SU-DHL-6 (cell line): ENCODE data around the gene TBL2.
"Not testable (repeated sequence)": the region's sequence is repeated elsewhere in the genome, so short reads cannot be mapped to it uniquely, and the experiment has no call there.

Source experiments
- H2AFZ ChIP-seq: fragments of 200-600 bp; sonication (generic); 2 replicates; pipeline ENCODE4 v1.6.1; 2014; ENCODE audit warnings: low read depth, mild to moderate bottlenecking, moderate library complexity, mixed read lengths, antibody characterized with exemption, low read length; ENCODE audit not compliant: severe bottlenecking
- H3F3A ChIP-seq: fragments of 200-600 bp; shearing (Covaris generic); 2 replicates; pipeline ENCODE4 v1.6.0; 2016; ENCODE audit warnings: antibody characterized with exemption, mild to moderate bottlenecking; ENCODE audit not compliant: insufficient read depth
- H3K27ac ChIP-seq: fragments of 200-600 bp; sonication (generic); 2 replicates; pipeline ENCODE4 v1.5.1; 2016; ENCODE audit warnings: low read depth, mild to moderate bottlenecking, low read length, moderate library complexity, mixed read lengths
- H3K27me3 ChIP-seq: fragments of 200-600 bp; sonication (generic), shearing (Covaris generic); 2 replicates; pipeline ENCODE4 v1.6.0; 2014; ENCODE audit warnings: mild to moderate bottlenecking, low read length
- H3K36me3 ChIP-seq: fragments of 200-600 bp; sonication (generic); 2 replicates; pipeline ENCODE4 v1.6.1; 2014; ENCODE audit warnings: mild to moderate bottlenecking, low read length, mixed read lengths
- H3K4me2 ChIP-seq: fragments of 300-600, 200-600 bp; shearing (Covaris generic), sonication (generic); 2 replicates; pipeline ENCODE4 v1.6.0; 2014; ENCODE audit warnings: low read length, low read depth, mild to moderate bottlenecking; ENCODE audit not compliant: poor library complexity, severe bottlenecking
- H3K4me3 ChIP-seq: fragments of 200-600 bp; sonication (generic); 2 replicates; pipeline ENCODE4 v1.5.1; 2014; ENCODE audit warnings: antibody characterized with exemption, low read length, mild to moderate bottlenecking, mixed read lengths; ENCODE audit not compliant: insufficient read depth, poor library complexity, severe bottlenecking
- H3K79me2 ChIP-seq: fragments of 200-600 bp; sonication (generic); 2 replicates; pipeline ENCODE4 v1.6.1; 2014; ENCODE audit warnings: mild to moderate bottlenecking, low read length, moderate library complexity; ENCODE audit not compliant: insufficient read depth
- H3K9ac ChIP-seq: fragments of 200-600 bp; sonication (generic); 2 replicates; pipeline ENCODE4 v1.7.0; 2014; ENCODE audit warnings: mild to moderate bottlenecking, low read length
- H3K9me2 ChIP-seq: fragments of 200-600 bp; sonication (generic); replicated peaks from 2 replicates; pipeline ENCODE4 v1.6.1; 2014; ENCODE audit warnings: low read length; ENCODE audit not compliant: insufficient read depth
- H3K9me3 ChIP-seq: fragments of 200-600 bp; sonication (generic); 2 replicates; pipeline ENCODE4 v1.6.1; 2014; ENCODE audit warnings: low read length, mixed read lengths; ENCODE audit not compliant: insufficient read depth
- H4K20me1 ChIP-seq: fragments of 200-600 bp; sonication (generic); 2 replicates; pipeline ENCODE4 v1.6.1; 2014; ENCODE audit warnings: low read depth, mild to moderate bottlenecking, antibody characterized with exemption, low read length, moderate library complexity, mixed read lengths
- EZH2phosphoT487 ChIP-seq: fragments of 200-600 bp; sonication (generic), shearing (Covaris generic); conservative IDR thresholded peaks from 2 replicates; pipeline ENCODE4 v1.6.1; 2018; ENCODE audit warnings: mild to moderate bottlenecking, antibody characterized with exemption, low read length, moderate library complexity, mixed read lengths
- TF ChIP-seq, protein P1 (sequence below): fragments of 200-600 bp; sonication (generic); IDR thresholded peaks from one replicate; pipeline ENCODE4 v1.5.1; 2017; ENCODE audit warnings: antibody characterized with exemption, mild to moderate bottlenecking, low read length, moderate library complexity; ENCODE audit not compliant: insufficient read depth, poor library complexity, severe bottlenecking

The TBL2 gene

DNA sequence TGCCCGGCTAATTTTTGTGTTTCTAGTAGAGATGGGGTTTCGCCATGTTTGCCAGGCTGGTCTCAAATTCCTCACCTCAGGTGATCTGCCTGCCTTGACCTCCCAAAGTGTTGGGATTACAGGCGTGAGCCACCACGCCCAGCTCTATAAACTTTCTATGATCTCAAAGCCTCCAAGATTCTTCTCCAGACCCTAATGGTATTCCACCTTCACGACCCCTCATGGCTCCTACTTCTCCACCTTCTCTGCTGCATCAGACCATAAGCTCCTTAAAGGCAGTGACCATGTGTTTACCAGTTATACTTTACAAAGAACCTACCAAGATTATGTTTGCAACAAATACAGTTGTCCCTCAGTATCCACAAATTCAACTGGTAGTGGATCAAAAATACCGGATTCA lies 46.2 kb downstream of the TBL2 start:
- Histone ChIP-seq H3K9ac (no peak overlapping the region), H2AFZ (no peak overlapping the region), H3K4me3 (no peak overlapping the region), H3K9me2 (no peaks in the 10 kb centered on the region), H3K36me3 (no peaks in the 10 kb centered on the region), H3K27me3 (no peaks in the 10 kb centered on the region), H3K27ac (no peak overlapping the region), H3K9me3 (no peaks in the 10 kb centered on the region), H4K20me1 (no peaks in the 10 kb centered on the region), H3K4me2 (no peak overlapping the region), H3F3A (peaks cover 7% of the 10 kb centered on the region), H3K79me2 (no peaks in the 10 kb centered on the region)
- TF ChIP-seq, protein P1, sequence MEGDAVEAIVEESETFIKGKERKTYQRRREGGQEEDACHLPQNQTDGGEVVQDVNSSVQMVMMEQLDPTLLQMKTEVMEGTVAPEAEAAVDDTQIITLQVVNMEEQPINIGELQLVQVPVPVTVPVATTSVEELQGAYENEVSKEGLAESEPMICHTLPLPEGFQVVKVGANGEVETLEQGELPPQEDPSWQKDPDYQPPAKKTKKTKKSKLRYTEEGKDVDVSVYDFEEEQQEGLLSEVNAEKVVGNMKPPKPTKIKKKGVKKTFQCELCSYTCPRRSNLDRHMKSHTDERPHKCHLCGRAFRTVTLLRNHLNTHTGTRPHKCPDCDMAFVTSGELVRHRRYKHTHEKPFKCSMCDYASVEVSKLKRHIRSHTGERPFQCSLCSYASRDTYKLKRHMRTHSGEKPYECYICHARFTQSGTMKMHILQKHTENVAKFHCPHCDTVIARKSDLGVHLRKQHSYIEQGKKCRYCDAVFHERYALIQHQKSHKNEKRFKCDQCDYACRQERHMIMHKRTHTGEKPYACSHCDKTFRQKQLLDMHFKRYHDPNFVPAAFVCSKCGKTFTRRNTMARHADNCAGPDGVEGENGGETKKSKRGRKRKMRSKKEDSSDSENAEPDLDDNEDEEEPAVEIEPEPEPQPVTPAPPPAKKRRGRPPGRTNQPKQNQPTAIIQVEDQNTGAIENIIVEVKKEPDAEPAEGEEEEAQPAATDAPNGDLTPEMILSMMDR = no peak
- TF ChIP-seq EZH2phosphoT487 = no peak

- Histone ChIP-seq H3K9ac (no peak overlapping the region), H3K9me3 (no peaks in the 10 kb centered on the region)
Observed at GRCh38 chr7:73530800-73531199, 47.6 kb downstream of the TBL2 start.

DNA sequence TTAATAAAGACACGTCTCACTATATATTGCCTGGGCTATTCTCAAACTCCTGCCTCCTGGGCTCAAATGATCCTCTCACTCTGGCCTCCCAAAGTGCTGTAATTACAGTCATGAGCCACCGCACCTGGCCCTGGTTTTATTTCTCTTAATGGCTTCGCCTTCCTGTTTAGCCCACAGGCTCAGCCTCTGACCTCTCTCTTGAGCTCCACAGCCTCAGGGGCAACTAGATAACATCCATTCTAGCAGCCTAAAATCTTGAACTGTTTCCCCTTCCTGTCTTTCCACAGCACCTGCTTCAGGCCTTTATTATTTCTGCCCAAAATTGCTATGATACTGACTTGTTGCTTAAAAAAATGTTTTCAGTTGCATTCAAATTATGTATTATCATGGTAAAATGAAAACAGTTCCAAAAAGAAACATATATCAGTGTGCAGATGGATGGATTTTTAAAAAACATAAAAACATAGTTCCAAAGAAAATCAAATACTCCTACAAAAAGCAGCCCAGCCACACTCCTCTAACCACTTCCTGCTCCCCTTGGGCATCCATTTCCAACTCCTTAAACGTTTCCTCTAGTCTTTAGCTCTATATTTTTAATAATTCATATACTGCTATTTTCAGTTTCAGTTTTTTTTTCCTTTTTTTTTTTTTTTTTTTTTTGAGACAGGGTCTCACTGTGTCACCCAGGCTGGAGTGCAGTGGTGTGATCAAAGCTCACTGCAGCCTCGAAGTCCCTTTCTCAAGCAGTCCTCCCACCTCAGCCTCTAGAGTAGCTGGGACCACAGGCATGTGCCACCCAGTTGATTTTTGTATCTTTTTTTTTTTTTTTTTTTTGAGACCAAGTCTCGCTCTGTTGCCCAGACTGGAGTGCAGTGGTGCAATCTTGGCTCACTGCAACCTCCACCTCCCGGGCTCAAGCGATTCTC lies 51.2 kb downstream of the TBL2 start:
- no peak overlapping the region for H3K4me3 ChIP-seq
- no peaks in the 10 kb centered on the region for H3K9me2 ChIP-seq
- no peak overlapping the region for H2AFZ ChIP-seq
- 0 out of 2 replicates have a peak overlapping the region, but pooled peaks have one; percentile 18 for H3K9ac ChIP-seq
- no peaks in the 10 kb centered on the region for H3K27me3 ChIP-seq
- no peaks in the 10 kb centered on the region for H3K9me3 ChIP-seq
- peak overlapping the region; percentile 27 for H3K4me2 ChIP-seq
- peaks cover 6% of the 10 kb centered on the region; the same call in 1 of the 2 replicates for H3K79me2 ChIP-seq
- TF ChIP-seq, protein P1 = no peak
- no peak for TF ChIP-seq EZH2phosphoT487
- no peaks in the 10 kb centered on the region for H4K20me1 ChIP-seq
- H3F3A ChIP-seq = peaks cover 37% of the 10 kb centered on the region
- peak overlapping the region; percentile 76 for H3K27ac ChIP-seq
- H3K36me3 ChIP-seq = no peaks in the 10 kb centered on the region

More at GRCh38 chr7:73530800-73531199, 47.6 kb downstream of the TBL2 start:
- H3K9me2 ChIP-seq = no peaks in the 10 kb centered on the region
- H3K79me2 ChIP-seq = no peaks in the 10 kb centered on the region
- peaks cover 18% of the 10 kb centered on the region for H3F3A ChIP-seq
- no peak overlapping the region for H3K27ac ChIP-seq
- TF ChIP-seq, protein P1 = no peak
- TF ChIP-seq EZH2phosphoT487 = no peak
- H3K27me3 ChIP-seq = no peaks in the 10 kb centered on the region
- no peak overlapping the region for H3K4me2 ChIP-seq
- H3K36me3 ChIP-seq = no peaks in the 10 kb centered on the region
- no peak overlapping the region for H2AFZ ChIP-seq
- H3K4me3 ChIP-seq = no peak overlapping the region
- no peaks in the 10 kb centered on the region for H4K20me1 ChIP-seq

DNA sequence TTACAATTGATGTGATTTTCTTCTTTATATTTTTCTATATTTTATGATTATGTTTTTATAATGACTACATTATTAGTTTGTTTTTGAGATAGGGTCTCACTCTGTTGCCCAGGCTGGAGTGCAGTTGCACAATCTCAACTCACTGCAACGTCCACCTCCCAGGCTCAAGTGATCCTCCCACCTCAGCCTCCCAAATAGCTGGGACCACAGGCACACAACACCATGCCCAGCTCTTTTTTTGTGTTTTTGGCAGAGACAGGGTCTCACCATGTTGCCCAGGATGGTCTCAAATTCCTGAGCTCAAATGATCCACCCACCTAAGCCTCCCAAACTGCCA lies 52.3 kb downstream of the TBL2 start:
- H2AFZ ChIP-seq, H3K9ac ChIP-seq, H3K9me2 ChIP-seq, H3K4me3 ChIP-seq, H3K9me3 ChIP-seq, H3K36me3 ChIP-seq, H3K27me3 ChIP-seq, H4K20me1 ChIP-seq: not testable (repeated sequence)
- Histone ChIP-seq H3F3A (peaks cover 37% of the 10 kb centered on the region), H3K79me2 (peaks cover 13% of the 10 kb centered on the region), H3K4me2 (peak overlapping the region; percentile 66), H3K27ac (peak overlapping the region; percentile 83; the same call in 1 of the 2 replicates)
